Erythroblast (primary cell): ENCODE data around the gene TMEM238.

ENCODE experiments used
- GATA1 ChIP-seq: IDR thresholded peaks from 2 replicates; pipeline ENCODE4 v1.6.1; 2011; ENCODE audit warnings: low read depth, mild to moderate bottlenecking, control low read depth, low read length, moderate library complexity
- POLR2A ChIP-seq: IDR thresholded peaks from 2 replicates; pipeline ENCODE4 v1.6.1; 2011; ENCODE audit warnings: mild to moderate bottlenecking, low read length

GRCh38 chr19:55348317-55349034, 35.6 kb downstream of the TMEM238 start:
- TF ChIP-seq POLR2A (no peak), GATA1 (no peak)
